MM.1S (cell line): ENCODE results near the gene ADAMTS17.

Experiments
- CTCF ChIP-seq: fragments of 300-600 bp; sonication (generic); IDR thresholded peaks from 2 replicates; pipeline ENCODE4 v1.5.1; 2016; ENCODE audit warnings: antibody characterized with exemption, low read length, mixed read lengths
- EZH2 ChIP-seq: fragments of 300-600 bp; sonication (generic); optimal IDR thresholded peaks from 2 replicates; pipeline ENCODE3; 2017; ENCODE audit warnings: low read depth, mild to moderate bottlenecking, antibody characterized with exemption, low read length, mixed read lengths
- EZH2phosphoT487 ChIP-seq: fragments of 300-600 bp; sonication (generic); IDR thresholded peaks from 2 replicates; pipeline ENCODE4 v1.6.1; 2018; ENCODE audit warnings: antibody characterized with exemption, low read length

GRCh38 chr15:100373120-100373896 lies 31.5 kb upstream of the ADAMTS17 start:
- no peak for TF ChIP-seq CTCF
- TF ChIP-seq EZH2, result no peak
- no peak for TF ChIP-seq EZH2phosphoT487
